Activated CD4-positive, alpha-beta T cell treated with anti-CD3 and anti-CD28 coated beads, Interleukin-2, Interleukin-6, amounts not matched to agents 100 ng/mL and 50 ng/mL, durations not matched to agents 16 hours and 8 hours (primary cell): ENCODE measurements around the gene ERGIC3.
"Not testable (repeated sequence)": the region's sequence is repeated elsewhere in the genome, so short reads cannot be mapped to it uniquely, and the experiment has no call there.

Experiments
- DNase-seq: peaks from one replicate; pipeline ENCODE4 v3.0.0-alpha.2; 2020

Gene ERGIC3

DNA sequence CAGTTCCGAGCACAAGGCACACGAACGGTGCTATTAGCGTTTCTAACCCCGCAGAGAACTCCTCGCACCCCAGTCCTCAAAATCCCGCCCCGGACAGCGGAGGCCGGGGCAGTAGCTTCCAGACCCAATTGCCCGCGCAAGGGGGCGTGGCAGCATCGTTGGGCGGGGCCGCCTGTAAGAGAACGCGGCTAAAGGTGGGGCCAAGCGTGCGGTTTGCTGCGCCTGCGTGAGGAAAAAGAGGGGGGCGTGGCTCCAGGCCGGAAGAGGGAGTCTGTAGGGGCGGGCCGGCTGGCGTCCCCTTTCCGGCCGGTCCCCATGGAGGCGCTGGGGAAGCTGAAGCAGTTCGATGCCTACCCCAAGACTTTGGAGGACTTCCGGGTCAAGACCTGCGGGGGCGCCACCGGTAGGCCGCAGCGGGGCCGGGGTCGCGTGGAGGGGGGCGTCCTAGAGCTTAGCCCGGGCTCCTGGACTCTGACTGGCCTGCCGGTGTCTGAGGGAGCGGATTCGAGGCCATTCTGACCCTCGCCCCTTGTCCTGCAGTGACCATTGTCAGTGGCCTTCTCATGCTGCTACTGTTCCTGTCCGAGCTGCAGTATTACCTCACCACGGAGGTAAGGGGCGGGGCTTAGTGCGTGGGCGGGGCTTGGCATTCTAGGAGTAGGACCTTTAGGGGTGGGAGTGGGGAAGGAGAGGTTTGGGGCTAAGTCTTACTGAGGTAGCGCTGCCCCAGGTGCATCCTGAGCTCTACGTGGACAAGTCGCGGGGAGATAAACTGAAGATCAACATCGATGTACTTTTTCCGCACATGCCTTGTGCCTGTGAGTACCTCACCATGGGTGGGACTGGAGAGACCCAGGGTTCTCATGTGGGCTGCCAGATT lies at the start of gene ERGIC3:
Gene ERGIC3, plus strand, starts transcription at position 296 of the 880 bp plus-strand sequence. Its CDS starts 20 bp downstream, at position 316.
- DNase-seq = peak; percentile 98

DNA sequence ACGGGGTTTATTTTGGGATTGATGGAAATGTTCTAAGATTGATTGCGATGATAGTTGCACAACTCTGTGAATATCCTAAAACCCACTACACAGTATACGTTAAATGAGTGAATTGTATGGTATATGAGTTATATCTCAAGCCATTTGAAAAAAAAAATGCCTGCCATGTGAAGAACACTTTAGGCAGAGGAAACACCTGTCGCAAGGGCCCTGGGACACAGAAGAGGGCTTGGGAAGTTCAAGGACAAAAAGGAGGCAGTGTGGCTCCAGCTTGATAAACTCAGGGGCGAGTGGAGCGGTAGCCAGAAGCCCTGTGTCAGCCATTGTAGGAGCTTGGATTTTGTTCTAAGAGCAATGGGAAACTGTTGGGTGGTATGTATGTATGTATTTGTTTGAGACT lies 49.5 kb upstream of the ERGIC3 start:
- no peak for DNase-seq

DNA sequence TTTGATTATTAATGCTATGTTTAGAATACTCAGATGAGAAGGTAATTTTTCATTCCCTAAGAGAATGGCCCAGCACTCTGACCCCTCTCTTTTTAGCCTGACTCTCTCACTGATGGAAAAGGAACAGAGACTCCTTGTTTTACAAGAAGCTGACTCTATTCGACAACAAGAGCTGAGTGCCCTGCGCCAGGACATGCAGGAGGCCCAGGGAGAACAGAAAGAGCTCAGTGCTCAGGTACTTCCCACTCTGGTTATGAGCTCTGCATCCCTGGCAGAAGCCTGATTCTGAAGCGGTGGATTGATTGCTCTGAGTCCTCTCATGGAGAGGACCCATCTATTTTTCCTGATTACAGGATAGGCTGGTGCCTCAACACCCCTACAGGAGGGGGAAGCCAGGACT lies 45.4 kb upstream of the ERGIC3 start:
- no peak for DNase-seq

DNA sequence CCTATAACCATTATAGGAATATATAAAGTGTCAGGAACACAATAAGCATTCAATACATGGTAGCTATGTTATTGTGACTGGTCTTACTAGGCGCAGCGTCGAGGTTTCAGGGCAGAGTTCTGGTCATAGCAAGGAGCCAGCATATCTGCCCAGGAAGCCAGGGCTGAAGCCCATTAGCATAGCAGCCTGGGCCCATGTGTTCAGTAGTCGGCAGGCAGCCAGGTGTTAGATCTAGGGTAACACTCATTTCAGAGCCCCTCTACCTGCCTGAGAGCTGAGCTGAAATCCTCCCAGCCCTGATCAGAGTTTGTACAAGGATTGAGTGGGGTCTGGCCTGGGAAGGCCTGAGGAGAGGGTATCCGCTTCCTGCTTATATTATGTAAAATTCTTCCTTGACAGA lies 44.6 kb upstream of the ERGIC3 start:
- DNase-seq = no peak

- DNase-seq = no peak
Observed at GRCh38 chr20:35497780-35498189, 44.1 kb upstream of the ERGIC3 start.

- no peak for DNase-seq
Observed at GRCh38 chr20:35499271-35499670, 42.6 kb upstream of the ERGIC3 start.

- no peak for DNase-seq
Observed at GRCh38 chr20:35502352-35502751, 39.5 kb upstream of the ERGIC3 start.

- DNase-seq = no peak
Observed at GRCh38 chr20:35503281-35503680, 38.6 kb upstream of the ERGIC3 start.

- no peak for DNase-seq
Observed at GRCh38 chr20:35503841-35504561, 37.9 kb upstream of the ERGIC3 start.

- no peak for DNase-seq
Observed at GRCh38 chr20:35504751-35505150, 37.1 kb upstream of the ERGIC3 start.

DNA sequence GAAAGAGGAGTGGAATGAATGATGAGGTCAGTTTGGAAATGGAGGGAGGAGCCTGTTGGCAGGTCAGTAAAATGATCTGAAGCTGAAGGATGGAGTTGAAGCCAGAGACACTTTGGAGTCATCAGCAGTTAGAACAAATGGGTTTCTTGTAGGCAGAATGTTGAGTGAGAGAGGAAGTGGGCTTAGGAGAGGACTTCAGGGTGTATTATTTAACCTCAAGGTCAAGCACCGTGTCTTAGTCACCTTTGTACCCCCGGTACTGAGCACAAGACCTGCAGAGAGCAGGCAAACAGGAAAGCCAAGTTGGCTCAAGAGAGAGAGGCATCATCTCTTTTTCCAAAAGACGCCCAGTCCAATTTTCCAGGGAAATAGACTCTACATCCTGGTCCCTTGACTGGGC lies 35.7 kb upstream of the ERGIC3 start:
- DNase-seq = no peak

- DNase-seq = peak; percentile 27
Observed at GRCh38 chr20:35506872-35507638, 34.8 kb upstream of the ERGIC3 start.

- no peak for DNase-seq
Observed at GRCh38 chr20:35508493-35509218, 33.2 kb upstream of the ERGIC3 start.

- DNase-seq = no peak
Observed at GRCh38 chr20:35510951-35511735, 30.7 kb upstream of the ERGIC3 start.

DNA sequence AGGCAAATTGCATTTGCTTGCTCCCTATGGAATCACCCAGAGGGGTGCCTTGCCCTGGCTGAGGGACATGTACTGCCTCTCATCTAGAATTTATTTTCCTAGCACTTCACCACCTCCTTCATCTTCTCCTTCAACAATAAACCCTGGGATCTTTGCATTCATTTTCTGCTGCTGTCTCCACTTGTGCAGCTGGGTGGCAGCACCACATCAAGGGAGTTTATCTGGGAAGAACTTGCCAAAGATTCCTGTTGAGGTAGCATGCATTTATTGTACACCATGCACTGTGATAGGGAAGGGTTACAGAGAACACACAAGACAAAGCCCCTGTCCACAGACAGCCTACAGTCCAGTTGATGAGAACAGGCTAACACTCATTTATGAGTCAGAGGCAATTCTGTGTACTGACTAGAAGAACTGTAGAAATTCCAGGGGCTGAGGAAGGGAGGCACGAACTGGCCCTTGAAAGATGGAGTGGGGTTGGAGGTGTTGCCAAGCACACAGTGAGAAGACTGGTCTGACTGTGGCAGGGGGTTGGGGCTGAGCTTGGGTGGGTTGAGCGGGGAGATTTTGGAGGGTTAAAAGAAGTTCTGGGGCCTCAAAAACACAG lies 30.0 kb upstream of the ERGIC3 start:
- no peak for DNase-seq

DNA sequence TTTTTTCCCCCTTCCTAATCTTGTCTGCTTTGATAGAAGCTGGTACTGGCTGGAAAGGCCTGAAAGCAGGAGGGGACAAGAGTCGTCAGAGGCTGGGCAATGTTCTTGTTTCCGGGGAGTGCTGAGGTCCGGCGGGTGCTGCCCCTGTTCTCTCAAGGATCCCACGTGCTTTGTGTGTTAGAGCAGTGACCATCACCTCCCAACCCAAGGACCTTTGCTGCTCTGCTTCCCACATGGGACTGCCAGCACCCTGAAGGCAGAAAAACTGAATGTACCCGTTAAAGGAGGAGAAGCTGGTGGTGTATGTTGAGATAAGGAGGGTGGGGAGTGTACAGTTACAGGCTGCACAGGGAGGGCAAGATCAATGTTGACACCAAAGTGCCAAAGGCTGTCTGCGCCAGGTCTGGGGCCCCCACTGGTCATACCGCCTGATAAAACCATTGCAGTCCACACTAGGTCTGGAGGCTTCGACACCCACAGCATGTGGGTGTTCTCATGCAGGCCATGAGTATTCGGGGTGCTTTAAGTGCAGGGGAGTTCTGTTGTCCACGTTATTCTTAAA lies 27.4 kb upstream of the ERGIC3 start:
- DNase-seq = no peak

GRCh38 chr20:35515341-35515740 lies 26.5 kb upstream of the ERGIC3 start:
- DNase-seq = no peak

DNA sequence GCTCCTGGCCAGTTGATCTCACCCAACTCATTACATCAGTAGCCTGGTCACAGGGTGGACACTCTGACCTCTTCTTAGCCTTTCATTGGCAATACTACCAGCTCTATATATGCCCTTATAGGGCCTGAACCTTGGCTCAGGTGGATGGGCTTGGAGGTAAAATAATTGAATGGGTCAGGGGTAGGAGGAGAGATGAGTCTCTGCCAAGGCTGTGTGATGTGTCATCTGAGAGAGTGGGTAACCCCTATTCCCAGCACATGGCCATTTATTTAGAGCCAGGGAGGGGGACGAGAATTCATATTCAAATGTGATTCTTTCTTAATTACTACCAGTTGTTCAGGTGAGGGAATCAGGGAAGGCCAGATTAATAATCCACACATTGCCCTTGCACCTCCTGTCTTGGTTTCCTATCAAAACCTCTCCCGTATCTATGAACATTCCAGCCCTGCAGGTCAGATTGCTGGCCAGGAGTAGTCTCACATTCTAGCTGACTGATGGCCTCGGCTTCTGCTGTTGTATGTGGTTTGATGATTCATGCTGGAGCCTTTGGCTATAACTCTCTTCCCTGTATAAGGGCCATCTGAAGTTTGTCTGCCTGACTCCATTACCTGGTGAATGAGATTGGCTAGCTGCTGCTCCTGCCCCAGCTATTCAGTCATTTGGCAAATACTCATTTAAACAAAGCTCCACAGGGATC lies 25.8 kb upstream of the ERGIC3 start:
- DNase-seq = no peak

- DNase-seq = no peak
Observed at GRCh38 chr20:35517125-35517524, 24.8 kb upstream of the ERGIC3 start.

GRCh38 chr20:35517767-35518166 lies 24.1 kb upstream of the ERGIC3 start:
- not testable (repeated sequence) for DNase-seq
